Endometrium (tissue), 2 donors: ENCODE data around the gene TENM4.
"Not testable (repeated sequence)": the region's sequence is repeated elsewhere in the genome, so short reads cannot be mapped to it uniquely, and the experiment has no call there.

Source experiments
- FAIRE-seq: peaks from 2 replicates; lab custom pipeline; 2012; peaks lifted over from hg19 to GRCh38; lab: Jason Lieb, UNC
- donor health status: control.
- donor health status: control.

Gene TENM4

DNA sequence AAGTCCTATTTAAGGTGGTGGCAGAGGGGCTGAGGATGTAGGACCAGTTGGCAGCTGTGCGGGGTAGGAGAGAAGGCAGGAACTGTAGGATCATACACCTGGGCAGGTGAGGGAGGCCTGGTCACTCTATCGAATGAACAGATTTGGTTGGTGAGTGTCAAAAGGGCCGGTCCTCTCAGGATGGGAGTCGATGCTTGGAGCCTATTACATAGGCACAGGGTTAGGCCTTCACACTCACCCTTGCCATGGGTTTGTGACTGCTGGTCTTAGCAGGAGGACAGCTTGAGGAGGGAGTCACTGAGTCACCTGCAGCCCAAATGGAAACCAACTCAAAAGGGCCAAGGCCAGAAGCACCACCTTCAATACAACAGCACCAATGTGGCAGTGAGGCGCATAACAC is 786.0 kb downstream of the TENM4 start:
- FAIRE-seq, result no peak

DNA sequence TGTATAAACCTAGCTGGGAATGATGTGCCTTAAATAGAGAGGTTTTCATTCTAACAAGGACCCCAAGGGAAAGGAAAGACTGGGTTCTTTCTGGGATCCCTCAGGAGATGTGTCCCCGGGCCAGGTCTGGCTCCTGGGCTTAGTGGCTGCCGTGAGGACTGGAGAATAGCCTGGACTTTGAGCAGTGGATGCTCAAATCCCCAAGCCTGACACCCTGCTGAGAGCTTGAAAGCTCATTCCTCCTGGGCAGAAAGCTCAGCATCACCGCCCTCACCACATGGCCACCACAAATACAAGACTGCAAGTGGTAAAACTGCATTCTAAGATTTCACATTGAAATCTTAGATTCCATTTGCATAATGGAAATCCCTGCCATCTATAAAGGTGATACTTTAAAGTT is 786.8 kb downstream of the TENM4 start:
- no peak for FAIRE-seq

DNA sequence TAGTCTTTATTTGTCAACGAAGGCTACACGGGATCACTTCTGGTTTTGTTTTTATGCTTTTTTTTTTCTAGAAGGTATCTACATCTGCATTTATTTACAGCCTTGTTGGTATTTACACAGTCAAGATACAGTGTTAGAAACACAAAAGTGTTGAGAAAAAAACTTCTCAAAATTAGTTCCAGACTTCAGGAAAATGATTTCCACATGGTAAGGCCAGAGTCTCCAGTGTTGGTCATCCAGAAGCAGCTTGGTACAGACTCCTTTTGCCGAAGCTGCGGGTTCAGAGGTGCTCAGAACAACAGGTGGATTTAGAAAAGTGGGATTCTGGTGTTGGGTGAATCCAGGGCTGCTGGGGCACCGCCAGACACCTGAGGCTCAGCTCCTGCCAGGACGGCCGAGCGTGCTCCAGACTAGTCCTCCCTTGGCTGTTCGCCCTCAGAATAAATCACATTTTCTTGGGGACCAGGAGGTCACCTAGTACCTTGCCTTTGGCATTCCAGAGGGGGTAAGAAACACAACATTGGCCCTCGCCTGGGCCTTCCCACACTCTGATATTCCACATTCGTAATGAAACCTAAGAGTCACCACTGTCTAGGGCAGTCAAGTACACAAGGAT is 787.4 kb downstream of the TENM4 start:
- peak; percentile 23 for FAIRE-seq

DNA sequence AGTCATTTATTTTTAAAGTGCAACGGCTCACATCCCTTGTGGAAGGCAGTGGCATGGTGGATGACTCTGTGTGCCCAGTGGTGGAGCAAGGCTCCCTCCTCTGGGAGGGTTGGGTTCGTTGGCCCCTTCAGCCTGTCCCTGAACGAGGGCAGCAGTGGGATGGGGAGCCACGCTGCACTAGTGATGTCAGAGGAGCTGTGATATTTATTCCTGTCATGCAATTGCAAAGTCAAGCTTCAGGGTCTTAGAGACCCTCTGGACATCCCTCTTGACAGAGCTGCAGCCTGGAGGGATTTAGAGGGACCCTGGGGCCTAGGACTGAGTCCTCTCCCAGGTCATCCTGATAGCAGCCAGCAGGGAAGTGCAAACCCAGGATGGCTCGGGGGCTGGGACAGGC is 788.0 kb downstream of the TENM4 start:
- FAIRE-seq, result no peak

DNA sequence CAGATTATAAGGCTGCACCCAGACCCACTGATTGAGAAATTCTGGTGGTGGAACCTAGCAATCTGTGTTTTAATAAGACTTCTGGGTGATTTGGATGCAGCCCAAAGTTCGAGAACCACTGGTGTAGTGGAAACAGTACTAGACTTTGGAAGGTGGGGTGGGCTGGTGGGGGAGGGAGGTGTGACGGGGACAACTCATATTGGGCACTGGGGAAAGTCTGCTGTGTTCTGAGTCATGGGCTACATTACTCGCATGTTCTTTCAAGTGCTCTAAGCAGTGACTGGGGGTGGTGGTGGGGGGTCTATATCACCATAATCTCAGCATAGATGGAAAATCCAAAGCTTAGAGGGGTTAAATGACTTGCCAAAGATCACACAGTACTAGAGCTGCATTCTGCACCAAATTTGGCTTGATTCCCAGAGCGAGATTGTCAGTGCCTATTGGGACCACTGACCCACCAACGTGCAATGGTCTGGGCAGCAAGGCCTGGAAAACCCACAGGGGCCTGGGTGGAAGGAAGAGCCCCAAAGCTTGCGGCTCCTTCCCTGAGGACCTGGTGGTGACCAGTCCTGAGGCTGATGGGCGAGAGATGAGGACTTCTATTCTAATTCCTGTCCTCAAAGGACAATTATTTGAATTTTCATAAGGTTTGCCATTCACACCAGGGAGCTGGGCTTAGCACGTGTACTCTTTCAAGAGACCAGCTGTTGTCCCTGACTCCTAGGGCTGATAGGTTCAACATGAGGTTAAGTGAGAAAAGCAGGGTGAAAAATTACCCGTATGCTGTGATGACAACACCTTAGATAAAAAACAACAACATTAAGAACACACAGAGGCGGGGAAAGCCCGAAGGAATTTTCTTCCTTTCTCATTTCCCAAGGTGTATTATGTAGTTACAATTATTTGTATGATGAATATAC is 788.6 kb downstream of the TENM4 start:
- FAIRE-seq, result no peak

DNA sequence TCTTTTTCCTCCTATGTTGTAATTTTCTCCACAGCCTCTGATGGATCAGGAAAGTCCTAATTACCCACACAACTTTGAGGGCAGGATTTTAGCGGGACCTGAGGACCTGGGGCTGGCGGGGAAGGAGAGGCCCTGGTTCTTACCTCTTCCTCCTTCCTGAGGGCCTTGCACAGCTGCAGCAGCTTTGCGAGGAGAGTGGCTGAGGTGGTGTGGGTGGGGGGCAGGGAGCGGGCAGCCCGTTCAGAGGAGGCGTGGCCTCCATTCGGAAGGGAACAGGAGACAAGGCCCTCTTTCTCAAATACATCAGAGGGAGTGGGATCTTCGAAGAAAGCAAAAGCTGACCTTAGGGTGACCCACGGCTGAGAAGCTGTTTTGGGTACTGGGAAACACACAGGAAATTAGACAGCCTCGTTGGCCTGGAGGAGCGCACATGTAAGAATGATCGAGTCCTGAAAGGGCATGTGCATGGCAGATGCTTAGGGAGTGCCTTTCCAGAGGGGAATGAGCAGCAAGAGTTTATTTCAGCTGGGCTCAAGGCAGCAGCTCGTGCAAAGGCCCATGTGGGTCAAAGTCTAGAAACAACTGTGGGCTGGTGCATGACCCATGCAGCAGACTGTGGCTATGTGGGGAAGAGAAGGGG is 789.6 kb downstream of the TENM4 start:
- FAIRE-seq, result no peak

DNA sequence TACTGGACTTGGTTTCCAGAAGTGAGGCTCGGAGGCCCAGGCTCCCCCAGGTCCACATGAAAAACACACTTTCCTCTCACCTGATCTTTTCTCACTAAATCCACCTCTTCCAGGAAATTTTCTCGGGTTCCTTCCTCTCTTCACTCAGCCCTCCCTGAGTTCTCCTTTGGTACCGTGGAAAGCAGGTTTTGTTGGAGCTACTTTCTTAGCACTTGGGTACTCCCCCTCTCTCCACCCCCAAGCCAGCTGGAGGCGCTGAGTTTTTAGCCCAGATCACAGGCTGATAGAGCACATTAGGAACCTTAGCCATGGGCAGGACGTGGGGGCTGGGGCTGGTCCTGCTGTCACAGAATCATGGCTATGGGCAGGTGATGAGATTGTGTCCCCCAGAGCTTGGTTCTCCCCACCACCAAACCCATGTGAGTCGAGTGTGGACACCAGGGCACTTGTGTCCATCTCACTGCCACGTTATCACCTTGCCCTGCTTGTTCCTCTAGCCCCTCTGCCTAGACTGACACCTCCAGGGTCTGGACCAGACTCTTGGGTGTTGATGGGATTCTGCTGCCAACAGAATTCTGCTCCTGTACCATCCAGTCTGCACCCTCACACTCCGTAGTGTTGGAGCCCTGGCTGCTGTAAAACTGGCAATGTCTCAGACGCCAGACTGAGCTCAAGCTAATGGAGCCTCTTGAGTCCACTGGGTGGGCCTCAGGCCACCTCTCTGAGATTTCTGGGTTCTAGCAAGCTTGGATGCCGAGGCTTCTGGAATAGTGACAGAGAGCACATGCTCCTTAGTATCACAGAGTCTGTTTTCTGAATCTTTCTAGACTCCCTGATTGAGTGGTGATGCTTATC is 791.2 kb downstream of the TENM4 start:
- FAIRE-seq, result no peak

DNA sequence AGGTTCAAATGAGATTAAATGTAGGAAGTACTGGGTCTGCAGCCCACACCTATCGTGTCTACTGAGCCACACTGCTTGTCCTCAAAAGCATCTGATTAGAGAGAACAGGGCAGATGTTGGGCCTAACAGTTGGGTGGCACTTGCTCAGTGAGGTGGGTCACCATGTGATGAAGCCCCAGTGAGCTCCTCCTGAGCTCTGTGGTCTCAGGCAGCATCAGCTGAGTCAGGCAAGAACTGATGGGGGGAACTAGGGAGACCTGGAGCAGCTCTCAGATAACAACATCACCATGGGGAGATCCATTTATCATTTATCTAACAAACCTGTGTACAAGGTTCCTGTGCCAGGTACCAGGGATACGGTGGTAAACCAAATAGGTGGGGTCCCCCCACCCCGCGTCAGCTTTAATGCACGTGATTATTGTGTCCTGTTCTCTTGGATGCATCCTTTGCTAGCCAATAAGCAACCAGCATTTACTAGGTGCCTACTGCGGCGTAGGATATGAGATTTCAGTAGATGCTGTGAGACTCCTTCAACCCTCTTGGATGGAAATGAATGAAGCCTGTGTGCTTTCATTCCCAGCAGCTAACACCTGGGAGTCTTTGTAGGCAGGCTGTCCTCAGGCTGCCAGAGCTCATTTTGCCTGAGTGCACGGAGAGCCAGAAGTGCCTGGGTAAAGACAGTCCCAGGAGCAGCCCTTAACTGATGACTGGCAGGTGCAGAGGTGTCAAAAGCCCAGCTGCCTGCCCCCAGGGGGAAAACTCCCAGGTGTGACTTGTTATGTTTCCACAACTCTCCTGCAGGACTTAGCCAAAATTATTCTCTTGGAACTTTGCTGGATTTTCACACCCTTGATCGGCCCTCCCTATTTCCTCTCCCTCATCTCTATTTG is 792.6 kb downstream of the TENM4 start:
- no peak for FAIRE-seq

DNA sequence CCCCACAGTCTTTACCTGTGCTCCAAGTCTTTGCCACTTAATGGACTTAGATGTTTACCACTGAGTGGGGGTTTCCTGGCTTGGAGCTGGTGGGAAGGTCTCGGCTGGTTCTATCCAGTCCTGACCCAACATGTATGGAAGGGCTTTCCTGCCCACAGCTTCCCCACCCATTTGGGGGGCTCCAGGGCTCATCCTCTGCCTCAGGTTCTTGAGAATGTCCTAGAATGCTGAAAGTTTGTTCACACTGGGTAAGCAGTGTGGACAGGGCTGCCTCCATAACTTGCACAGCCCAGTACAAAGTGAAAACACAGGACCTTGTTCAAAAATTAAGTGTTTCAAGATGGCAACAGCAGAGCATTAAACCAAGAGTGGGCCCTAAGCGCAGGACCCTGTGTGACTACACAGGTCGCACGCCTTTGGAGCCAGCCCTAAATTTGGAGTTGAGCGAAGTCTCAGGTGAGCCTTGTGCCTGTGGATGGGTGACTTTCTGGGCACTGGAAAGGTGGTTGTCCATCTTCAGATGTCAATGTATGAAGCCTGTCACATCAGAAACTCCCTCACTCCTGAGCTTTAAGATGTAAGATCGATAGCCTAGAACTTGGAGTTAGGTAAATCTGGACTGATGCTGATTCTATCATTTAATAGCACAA is 793.4 kb downstream of the TENM4 start:
- no peak for FAIRE-seq

DNA sequence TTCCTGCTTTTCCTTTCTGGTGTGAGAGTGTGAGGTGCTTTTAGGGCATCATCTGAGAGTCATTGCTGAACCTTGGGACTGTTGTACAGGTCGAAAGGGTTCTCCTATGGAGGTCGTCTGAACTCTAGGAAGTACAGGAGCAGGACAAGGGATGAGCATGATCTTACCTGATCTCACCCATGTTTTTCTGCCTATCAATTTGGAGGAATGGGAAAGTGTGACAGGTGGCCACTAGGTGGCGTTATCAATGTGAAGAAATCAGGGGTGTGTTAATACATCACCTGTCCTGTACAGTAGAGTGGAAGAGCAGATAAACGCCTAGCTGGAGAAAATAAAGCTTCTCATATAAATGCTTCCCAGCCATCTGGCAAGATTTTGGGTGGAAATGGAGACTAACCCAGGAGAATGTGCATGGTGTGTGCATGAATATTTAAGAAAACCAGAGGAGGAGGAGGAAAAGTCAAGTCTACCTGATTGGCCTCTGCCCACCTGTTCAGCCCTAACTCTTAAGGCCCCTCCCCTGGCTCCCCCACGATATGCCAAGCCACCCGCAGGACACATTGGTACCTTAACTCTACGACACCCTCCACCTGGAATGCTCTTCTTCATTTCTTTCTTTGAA is 794.2 kb downstream of the TENM4 start:
- FAIRE-seq, result no peak

DNA sequence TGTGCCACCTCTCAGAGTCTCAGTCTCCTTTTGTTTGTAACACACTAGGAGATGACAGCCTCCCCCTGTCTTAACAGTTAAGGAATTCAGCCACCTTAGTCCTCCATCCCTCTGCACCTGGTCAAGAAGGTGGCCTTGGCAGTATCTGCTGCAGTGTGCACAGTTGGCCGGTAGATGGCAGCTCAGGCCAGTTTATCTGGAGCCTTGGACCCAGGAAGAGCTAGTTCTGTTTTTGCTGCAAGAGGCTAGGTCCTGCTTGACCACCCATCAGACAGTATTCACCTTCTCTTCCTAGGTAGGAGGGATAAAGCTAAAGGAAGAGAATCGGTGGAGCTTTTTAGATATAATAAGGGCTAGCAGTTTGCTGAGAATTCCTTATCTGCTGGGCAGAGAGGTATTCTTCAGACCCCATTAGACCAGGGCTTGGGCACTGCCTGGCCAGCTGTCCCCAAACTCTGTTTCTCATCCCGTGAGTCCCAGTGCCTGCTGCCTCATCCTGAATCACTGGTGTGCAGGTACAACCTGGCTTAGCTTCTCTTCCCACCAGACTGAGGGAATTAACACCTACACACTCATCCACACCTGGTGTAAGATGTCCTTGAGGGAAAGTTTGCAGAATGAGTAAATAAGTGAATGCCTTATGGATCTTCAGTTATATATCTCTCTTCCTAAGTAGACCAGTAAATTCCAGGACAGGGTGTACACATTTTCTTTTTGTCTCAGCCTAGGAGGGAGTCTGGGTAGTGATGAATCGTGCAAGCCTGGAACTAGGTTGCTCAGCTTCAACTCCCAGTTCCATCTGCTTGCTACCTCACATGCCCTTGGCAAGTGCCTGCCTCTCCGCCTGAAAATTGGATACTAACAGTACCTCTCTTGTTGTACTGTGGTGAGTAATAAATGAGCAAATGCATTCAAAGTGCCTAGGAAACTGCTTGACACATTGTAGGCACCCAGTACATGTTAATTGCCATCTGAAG is 795.3 kb downstream of the TENM4 start:
- no peak for FAIRE-seq

DNA sequence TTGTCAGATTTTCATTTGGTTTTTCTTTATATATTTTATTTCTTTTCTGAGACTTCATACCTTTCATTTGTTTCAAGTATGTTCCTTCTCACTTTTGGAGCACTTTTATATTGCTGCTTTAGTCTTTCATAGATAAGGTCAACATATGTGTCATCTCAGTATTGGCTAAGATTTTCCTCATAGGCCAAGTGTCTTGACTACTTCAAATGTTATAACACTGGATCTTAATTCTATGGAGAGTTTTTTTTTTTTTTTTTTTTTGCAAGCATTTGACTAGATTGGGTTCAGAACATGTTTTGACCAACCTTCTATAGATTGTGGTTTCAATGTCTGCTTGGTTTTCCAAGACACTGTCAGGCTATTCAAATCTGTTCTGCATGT is 797.2 kb downstream of the TENM4 start:
- FAIRE-seq, result no peak

DNA sequence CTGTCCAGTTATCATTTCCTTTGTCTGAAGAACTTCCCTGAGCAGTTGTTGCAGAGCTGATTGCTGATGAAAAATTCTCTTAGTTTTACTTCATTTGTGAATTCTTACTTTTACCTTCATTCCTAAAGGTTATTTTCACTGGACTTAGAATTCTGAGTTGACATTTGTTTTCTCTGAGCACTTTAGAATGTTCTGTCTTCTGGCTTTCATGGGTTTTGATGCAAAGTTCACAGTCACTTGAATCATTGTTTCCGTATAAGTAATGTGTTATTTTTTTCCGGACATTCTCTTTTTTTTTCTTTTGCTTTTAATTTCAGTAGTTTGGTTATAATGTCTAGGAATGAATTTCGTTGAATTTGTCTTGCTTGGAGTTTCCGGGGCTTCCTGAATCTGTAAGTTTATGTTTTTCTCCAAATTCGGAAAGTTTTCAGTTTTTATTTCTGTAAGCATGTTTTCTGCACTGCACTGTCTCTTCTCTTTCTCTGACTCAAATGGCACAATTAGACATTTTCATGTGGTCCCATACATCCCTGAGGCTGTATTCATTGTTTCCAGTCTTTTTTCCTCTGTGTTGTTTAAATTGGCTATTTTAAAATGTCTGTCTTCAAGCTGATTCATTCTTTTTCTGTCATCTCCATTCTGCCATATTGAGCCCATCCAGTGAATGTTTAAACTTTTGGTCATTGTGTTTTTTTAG is 797.7 kb downstream of the TENM4 start:
- no peak for FAIRE-seq

DNA sequence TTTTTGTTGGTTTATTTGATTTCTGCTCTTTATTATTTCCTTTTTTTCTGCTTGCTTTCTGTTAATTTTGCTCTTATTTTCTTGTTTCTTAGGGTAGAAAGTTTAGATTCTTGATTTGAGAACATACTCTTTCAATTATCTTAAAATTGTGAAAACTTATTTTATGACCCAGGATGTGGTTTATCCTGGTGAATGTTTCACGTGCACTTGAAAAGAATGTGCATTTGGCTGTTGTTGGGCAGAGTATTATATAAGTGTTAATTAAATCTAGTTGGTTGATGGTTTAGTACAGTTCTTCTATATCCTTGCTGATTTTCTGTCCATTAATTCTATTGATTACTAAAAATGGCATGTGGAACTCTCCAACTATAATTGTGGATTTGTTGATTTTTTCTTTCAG is 799.3 kb downstream of the TENM4 start:
- FAIRE-seq, result no peak

DNA sequence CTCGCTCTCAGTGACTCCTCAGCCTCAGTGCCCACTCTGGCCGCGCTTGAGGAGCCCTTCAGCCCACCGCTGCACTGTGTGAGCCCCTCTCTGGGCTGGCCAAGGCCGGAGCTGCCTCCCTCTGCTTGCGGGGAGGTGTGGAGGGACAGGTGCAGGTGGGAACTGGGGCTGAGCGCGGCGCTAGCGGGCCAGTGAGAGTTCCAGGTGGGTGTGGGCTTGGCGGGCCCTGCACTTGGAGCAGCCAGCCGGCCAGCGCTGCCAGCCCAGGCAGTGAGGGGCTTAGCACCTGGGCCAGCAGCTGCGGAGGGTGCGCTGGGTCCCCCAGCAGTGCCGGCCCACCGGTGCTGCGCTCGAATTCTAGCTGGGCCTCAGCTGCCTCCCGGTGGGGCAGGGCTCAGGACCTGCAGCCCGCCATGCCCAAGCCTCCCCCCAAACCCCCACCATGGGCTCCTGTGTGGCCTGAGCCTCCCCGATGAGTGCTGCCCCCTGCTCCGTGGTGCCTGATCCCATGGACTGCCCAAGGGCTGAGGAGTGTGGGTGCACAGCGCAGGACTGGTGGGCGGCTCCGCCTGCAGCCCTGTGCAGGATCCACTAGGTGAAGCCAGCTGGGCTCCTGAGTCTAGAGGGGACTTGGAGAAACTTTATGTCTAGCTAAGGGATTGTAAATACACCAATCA is 802.0 kb downstream of the TENM4 start:
- FAIRE-seq, result no peak

DNA sequence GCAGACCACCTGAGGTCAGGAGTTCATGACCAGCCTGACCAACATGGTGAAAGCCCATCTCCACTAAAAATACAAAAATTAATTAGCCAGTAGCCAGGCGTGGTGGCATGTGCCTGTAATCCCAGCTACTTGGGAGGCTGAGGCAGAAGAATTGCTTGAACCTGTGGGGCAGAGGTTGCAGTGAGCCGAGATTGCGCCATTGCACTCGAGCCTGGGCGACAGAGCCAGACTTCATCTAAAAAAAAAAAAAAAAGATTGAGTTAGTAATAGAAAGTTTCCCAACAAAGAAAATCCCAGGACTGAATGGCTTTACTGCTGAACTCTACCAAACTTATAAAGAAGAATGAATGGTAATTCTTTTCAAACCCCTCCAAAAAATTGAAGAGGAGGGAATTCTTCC is 803.3 kb downstream of the TENM4 start:
- FAIRE-seq, result not testable (repeated sequence)

DNA sequence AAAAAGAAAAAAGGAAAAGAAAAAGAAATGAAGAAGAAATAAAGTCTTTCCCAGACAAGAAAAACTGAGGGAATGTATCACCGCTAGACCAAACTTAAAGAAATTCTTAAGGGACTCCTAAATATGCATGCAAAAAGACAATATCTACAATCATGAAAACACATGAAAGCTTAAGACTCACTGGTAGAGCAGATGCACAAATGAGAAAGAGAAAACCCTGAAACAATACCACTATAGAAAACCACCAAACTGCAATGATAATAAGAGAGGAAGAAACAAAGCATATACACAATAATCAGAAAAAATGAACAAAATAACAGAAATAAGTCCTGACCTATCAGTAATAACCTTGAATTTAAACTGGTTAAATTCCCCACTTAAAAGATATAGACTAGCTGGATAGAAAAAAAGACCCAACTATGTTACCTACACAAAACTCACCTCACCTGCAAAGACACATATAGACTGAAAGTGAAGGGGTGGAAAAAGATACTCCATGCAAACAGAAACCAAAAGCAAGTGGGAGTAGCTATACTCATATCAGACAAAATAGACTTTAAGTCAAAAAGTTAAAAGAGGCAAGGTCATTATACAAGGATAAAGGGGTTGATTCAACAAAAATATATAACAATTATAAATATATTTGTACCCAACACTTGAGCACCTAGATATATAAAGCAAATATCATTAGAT is 804.9 kb downstream of the TENM4 start:
- no peak for FAIRE-seq
